Lung (tissue), 12 donors: Measurements from ENCODE around the gene TMEM114. TPM values are rescaled to one million over a fixed set of nuclear protein-coding genes. Genes with fewer than 3 reads are reported as not detected.

Source experiments
- ATAC-seq: fragments of 200-7000 bp; cut with Tn5 transposase; one replicate; pipeline ENCODE4 v1.9.1; 2020; ENCODE audit warnings: moderate number of reproducible peaks; ENCODE audit not compliant: insufficient read depth, low FRiP score
- DNase-seq, 3 donors: peaks; one replicate each; pipeline ENCODE4 v3.0.0-alpha.2; 2013 to 2017
- H3K27ac ChIP-seq, 2 donors: one replicate each; pipeline ENCODE4 v1.5.1; 2013; ENCODE audit warnings: mild to moderate bottlenecking in 2 of 2, moderate library complexity in 2 of 2, control low read depth in 1 of 2, inconsistent platforms in 1 of 2, low read depth in 1 of 2, low read length in 1 of 2
- H3K27me3 ChIP-seq, 3 donors: one replicate each; pipeline ENCODE4 v1.5.1; 2013; ENCODE audit warnings: low read length in 2 of 3; ENCODE audit not compliant: control insufficient read depth in 3 of 3, insufficient read depth in 3 of 3
- H3K36me3 ChIP-seq, 4 donors: one replicate each; pipeline ENCODE4 v1.5.1; 2013; ENCODE audit warnings: low read length in 4 of 4, mild to moderate bottlenecking in 1 of 4, moderate library complexity in 1 of 4; ENCODE audit not compliant: control insufficient read depth in 4 of 4, insufficient read depth in 4 of 4
- H3K4me1 ChIP-seq, 5 donors: one replicate each; pipeline ENCODE4 v1.5.1; 2013; ENCODE audit warnings: low read length in 5 of 5, mild to moderate bottlenecking in 2 of 5, moderate library complexity in 1 of 5; ENCODE audit not compliant: control insufficient read depth in 5 of 5, insufficient read depth in 5 of 5
- H3K4me3 ChIP-seq: one replicate; pipeline ENCODE4 v1.5.1; 2013; ENCODE audit warnings: mild to moderate bottlenecking, control low read depth, moderate library complexity
- H3K9ac ChIP-seq, 2 donors: one replicate each; pipeline ENCODE4 v1.5.1; 2013; ENCODE audit warnings: low read length in 2 of 2, control low read depth in 1 of 2; ENCODE audit not compliant: insufficient read depth in 1 of 2
- H3K9me3 ChIP-seq, 4 donors: one replicate each; pipeline ENCODE4 v1.5.1; 2013; ENCODE audit warnings: low read length in 3 of 4, mild to moderate bottlenecking in 1 of 4, moderate library complexity in 1 of 4; ENCODE audit not compliant: control insufficient read depth in 4 of 4, insufficient read depth in 3 of 4
- CTCF ChIP-seq: IDR thresholded peaks from 2 replicates; pipeline ENCODE4 v1.5.1; 2012; ENCODE audit warnings: mild to moderate bottlenecking; ENCODE audit errors: control extremely low read depth, extremely low read depth
- WGBS, 2 donors: extraction: QIAGEN DNeasy Blood & Tissue Kit; methylation state at CpG; one replicate each; pipeline ENCODE4 v1.1.7; 2013; 5-methylcytosine and 5-hydroxymethylcytosine counted together
- polyA plus RNA-seq, 2 donors: library from polyadenylated mRNA; stranded (reverse); fragments of 200-250 nt; gene quantifications; one replicate each; pipeline ENCODE4 v1.2.1, GENCODE V29; 2013
- total RNA-seq, 2 donors: library from RNA; depleted of rRNA in 1 of 2; stranded (reverse); fragments of >200 nt in 1 of 2; gene quantifications; one replicate each; pipeline ENCODE4 v1.2.1, GENCODE V29; 2014 to 2021
- donor health status: control.
- donor health status: control.
- donor health status: Bipolar disorder and iron deficiency.
- donor health status: healthy.
- donor health status: DM: yes; HTN: yes; CAD: no.

The TMEM114 gene
- total and polyA plus RNA-seq, 4 donors: not detected

GRCh38 chr16:8589057-8589899 is 1.0 kb downstream of the TMEM114 start:
- peaks cover 0 to 3% (median 0%) of the 10 kb centered on the region in 5 donors for H3K4me1 ChIP-seq
- H3K9me3 ChIP-seq: peaks cover 0 to 12% (median 2%) of the 10 kb centered on the region in 4 donors
- no peak overlapping the region for H3K27ac ChIP-seq
- H3K27me3 ChIP-seq: peaks cover 0 to 56% (median 36%) of the 10 kb centered on the region in 3 donors
- no peak overlapping the region for H3K4me3 ChIP-seq
- ATAC-seq: no peak
- no peak overlapping the region for H3K9ac ChIP-seq
- no peak for TF ChIP-seq CTCF
- no peak for DNase-seq
- WGBS, 2 donors: 1 to 3% methylated on average over 63 to 64 of the region's 64 CpGs
- H3K36me3 ChIP-seq: no peaks in the 10 kb centered on the region

DNA sequence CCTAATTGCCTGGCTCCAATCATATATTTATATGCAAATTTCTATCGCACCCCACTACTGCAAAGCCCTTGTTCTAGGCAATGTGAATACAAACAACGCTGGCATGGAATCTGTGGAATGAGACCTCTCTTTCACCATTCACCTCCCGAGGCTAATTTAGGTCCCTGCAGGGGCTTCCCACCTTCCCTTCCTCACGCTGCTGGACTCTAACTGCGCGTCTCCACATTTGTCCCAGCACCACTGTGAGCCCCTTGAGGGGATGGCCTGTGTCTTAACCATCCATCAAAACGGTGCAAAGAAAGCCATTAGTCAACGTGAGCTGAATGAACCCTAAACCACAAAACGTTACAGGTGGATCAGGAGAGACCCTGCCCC is 1.6 kb downstream of the TMEM114 start:
- 7% methylated on average over 9 of the region's 9 CpGs for WGBS, 2 donors
- DNase-seq: no peak
- TF ChIP-seq CTCF: no peak

GRCh38 chr16:8587065-8587464 is 3.2 kb downstream of the TMEM114 start:
- DNase-seq: no peak
- TF ChIP-seq CTCF: no peak
- Histone ChIP-seq H3K9me3 (peaks cover 0 to 12% (median 0%) of the 10 kb centered on the region in 4 donors), H3K36me3 (no peaks in the 10 kb centered on the region), H3K4me3 (no peak overlapping the region), H3K27ac (no peak overlapping the region), H3K4me1 (peaks cover 0 to 3% (median 0%) of the 10 kb centered on the region in 5 donors), H3K27me3 (peaks cover 0 to 54% (median 36%) of the 10 kb centered on the region in 3 donors), H3K9ac (no peak overlapping the region)
- ATAC-seq: no peak

More for the DNA sequence above, 1.6 kb downstream of the TMEM114 start:
- peaks cover 0 to 56% (median 36%) of the 10 kb centered on the region in 3 donors for H3K27me3 ChIP-seq
- H3K9me3 ChIP-seq: peaks cover 0 to 12% (median 2%) of the 10 kb centered on the region in 4 donors
- ATAC-seq: no peak
- no peak overlapping the region for H3K9ac ChIP-seq
- H3K4me1 ChIP-seq: peaks cover 0 to 3% (median 0%) of the 10 kb centered on the region in 5 donors
- no peaks in the 10 kb centered on the region for H3K36me3 ChIP-seq
- no peak overlapping the region for H3K4me3 ChIP-seq
- no peak overlapping the region for H3K27ac ChIP-seq
